Dedifferentiated amniotic fluid mesenchymal stem cell (primary cell): ENCODE data around the gene HAO1.
A peak's percentile ranks its signal among the peaks of the same experiment; 100 is the strongest.
"Not testable (repeated sequence)": the region's sequence is repeated elsewhere in the genome, so short reads cannot be mapped to it uniquely, and the experiment has no call there.

ENCODE experiments used
- DNase-seq: peaks from one replicate; pipeline ENCODE4 v3.0.0-alpha.2; 2016; ENCODE audit errors: extremely low spot score

HAO1 gene

GRCh38 chr20:7940341-7940740 lies at the start of gene HAO1:
HAO1 (minus strand) TSS chr20:7940458; CDS start chr20:7940422, 36 bp downstream.
- DNase-seq = no peak

- no peak for DNase-seq
These were observed 49.1 kb upstream of the HAO1 start for GRCh38 chr20:7989379-7989778.

GRCh38 chr20:7985916-7986315 lies 45.7 kb upstream of the HAO1 start:
- no peak for DNase-seq

- DNase-seq = no peak
These were observed 43.9 kb upstream of the HAO1 start for GRCh38 chr20:7984192-7984591.

- no peak for DNase-seq
These were observed 41.1 kb upstream of the HAO1 start for GRCh38 chr20:7981374-7981773.

- peak; percentile 27 for DNase-seq
These were observed 40.2 kb upstream of the HAO1 start for GRCh38 chr20:7980332-7981046.

- DNase-seq = no peak
These were observed 37.5 kb upstream of the HAO1 start for GRCh38 chr20:7977709-7978108.

GRCh38 chr20:7975851-7976414 lies 35.7 kb upstream of the HAO1 start:
- DNase-seq = no peak

- DNase-seq = no peak
These were observed 34.7 kb upstream of the HAO1 start for GRCh38 chr20:7974785-7975435.

GRCh38 chr20:7971536-7972280 lies 31.4 kb upstream of the HAO1 start:
- DNase-seq = no peak

GRCh38 chr20:7967199-7967844 lies 27.1 kb upstream of the HAO1 start:
- no peak for DNase-seq

- no peak for DNase-seq
These were observed 25.9 kb upstream of the HAO1 start for GRCh38 chr20:7966176-7966575.

- DNase-seq = no peak
These were observed 19.2 kb upstream of the HAO1 start for GRCh38 chr20:7959484-7959883.

GRCh38 chr20:7956561-7956960 lies 16.3 kb upstream of the HAO1 start:
- DNase-seq = not testable (repeated sequence)

- DNase-seq = no peak
These were observed 10.1 kb upstream of the HAO1 start for GRCh38 chr20:7950387-7950786.

- DNase-seq = no peak
These were observed 3.6 kb upstream of the HAO1 start for GRCh38 chr20:7943891-7944290.

- DNase-seq = no peak
These were observed 595 bp downstream of the HAO1 start for GRCh38 chr20:7939663-7940062.

- DNase-seq = no peak
These were observed 2.2 kb downstream of the HAO1 start for GRCh38 chr20:7938058-7938457.

GRCh38 chr20:7937328-7937727 lies 2.9 kb downstream of the HAO1 start:
- DNase-seq = no peak

- DNase-seq = no peak
These were observed 5.2 kb downstream of the HAO1 start for GRCh38 chr20:7935027-7935551.

- DNase-seq = no peak
These were observed 6.9 kb downstream of the HAO1 start for GRCh38 chr20:7933346-7933745.

GRCh38 chr20:7930343-7930742 lies 9.9 kb downstream of the HAO1 start:
- no peak for DNase-seq
